SK-N-SH treated with all-trans-retinoic acid at 6 μM for 48 hours (cell line): Measurements from ENCODE around the gene C10orf143.
A peak's percentile ranks its signal among the peaks of the same experiment; 100 is the strongest.

Experiments used
- ATAC-seq: fragments of 200-7000 bp; cut with Tn5 transposase; 3 replicates; pipeline ENCODE4 v1.9.1; 2020; ENCODE audit warnings: mild to moderate bottlenecking, moderate library complexity
- BACH2 ChIP-seq: fragments of 250-450 bp; sonication (Bioruptor Pico); IDR thresholded peaks from 2 replicates; pipeline ENCODE4 v1.9.0; 2021; ENCODE audit warnings: mild to moderate bottlenecking, borderline replicate concordance
- CSDC2 ChIP-seq: fragments of 250-450 bp; sonication (Bioruptor Pico); IDR thresholded peaks from 2 replicates; pipeline ENCODE4 v1.5.0; 2020; ENCODE audit warnings: mild to moderate bottlenecking, moderate library complexity
- ESRRG ChIP-seq: fragments of 250-450 bp; sonication (Bioruptor Pico); IDR thresholded peaks from 2 replicates; pipeline ENCODE4 v1.6.1; 2021; ENCODE audit warnings: mild to moderate bottlenecking
- GLIS3 ChIP-seq: fragments of 250-450 bp; sonication (Bioruptor Pico); IDR thresholded peaks from 2 replicates; pipeline ENCODE4 v1.5.0; 2020; ENCODE audit warnings: mild to moderate bottlenecking, moderate library complexity
- ISL1 ChIP-seq: fragments of 250-450 bp; sonication (Bioruptor Pico); IDR thresholded peaks from 2 replicates; pipeline ENCODE4 v2.1.2; 2022; ENCODE audit warnings: mild to moderate bottlenecking, moderate library complexity
- OSR1 ChIP-seq: fragments of 250-450 bp; sonication (Bioruptor Pico); IDR thresholded peaks from 2 replicates; pipeline ENCODE4 v1.8.0; 2022; ENCODE audit warnings: moderate library complexity, mild to moderate bottlenecking, inconsistent platforms
- PPARA ChIP-seq: fragments of 250-450 bp; sonication (Bioruptor Pico); IDR thresholded peaks from 2 replicates; pipeline ENCODE4 v1.5.0; 2020; ENCODE audit warnings: mild to moderate bottlenecking, borderline replicate concordance
- RARB ChIP-seq: fragments of 250-450 bp; sonication (Bioruptor Pico); IDR thresholded peaks from 2 replicates; pipeline ENCODE4 v1.8.0; 2021; ENCODE audit warnings: mild to moderate bottlenecking, moderate library complexity
- SNAI2 ChIP-seq: fragments of 250-450 bp; sonication (Bioruptor Pico); IDR thresholded peaks from 2 replicates; pipeline ENCODE4 v1.5.0; 2020; ENCODE audit warnings: mild to moderate bottlenecking, moderate library complexity
- TCF4 ChIP-seq: fragments of 250-450 bp; sonication (Bioruptor Pico); IDR thresholded peaks from 2 replicates; pipeline ENCODE4 v1.8.0; 2021; ENCODE audit warnings: mild to moderate bottlenecking, moderate library complexity, borderline replicate concordance
- TOX ChIP-seq: fragments of 250-450 bp; sonication (Bioruptor Pico); IDR thresholded peaks from 2 replicates; pipeline ENCODE4 v1.8.0; 2021; ENCODE audit warnings: mild to moderate bottlenecking, moderate library complexity, borderline replicate concordance
- TSHZ2 ChIP-seq: fragments of 250-450 bp; sonication (Bioruptor Pico); IDR thresholded peaks from 2 replicates; pipeline ENCODE4 v1.5.0; 2020; ENCODE audit warnings: mild to moderate bottlenecking, moderate library complexity
- ZC3H10 ChIP-seq: fragments of 250-450 bp; sonication (Bioruptor Pico); IDR thresholded peaks from 2 replicates; pipeline ENCODE4 v1.5.1; 2021; ENCODE audit warnings: mild to moderate bottlenecking, moderate library complexity
- ZFP3 ChIP-seq: fragments of 250-450 bp; sonication (Bioruptor Pico); IDR thresholded peaks from 2 replicates; pipeline ENCODE4 v1.5.0; 2020; ENCODE audit warnings: mild to moderate bottlenecking, moderate library complexity
- ZFP30 ChIP-seq: fragments of 450-650 bp; formaldehyde crosslinking; IDR thresholded peaks from 2 replicates; pipeline ENCODE4 v1.5.0; 2022; ENCODE audit warnings: mild to moderate bottlenecking, moderate library complexity
- ZNF565 ChIP-seq: fragments of 450-650 bp; formaldehyde crosslinking; conservative IDR thresholded peaks from 2 replicates; pipeline ENCODE4 v1.5.0; 2020; ENCODE audit warnings: low read depth, mild to moderate bottlenecking, moderate library complexity
- ZNF70 ChIP-seq: fragments of 450-650 bp; formaldehyde crosslinking; IDR thresholded peaks from 2 replicates; pipeline ENCODE4 v1.5.0; 2020; ENCODE audit warnings: mild to moderate bottlenecking, moderate library complexity
- ZNF8 ChIP-seq: fragments of 450-650 bp; formaldehyde crosslinking; IDR thresholded peaks from 2 replicates; pipeline ENCODE4 v1.5.0; 2020; ENCODE audit warnings: mild to moderate bottlenecking, moderate library complexity
- TF ChIP-seq, protein P1 (sequence below): fragments of 250-450 bp; sonication (Bioruptor Pico); IDR thresholded peaks from 2 replicates; pipeline ENCODE4 v1.5.1; 2020; ENCODE audit warnings: low read depth, mild to moderate bottlenecking, moderate library complexity
- TF ChIP-seq, protein P2 (sequence below): fragments of 250-450 bp; sonication (Bioruptor Pico); IDR thresholded peaks from 2 replicates; pipeline ENCODE4 v1.5.1; 2021; ENCODE audit warnings: mild to moderate bottlenecking, moderate library complexity

Gene C10orf143

GRCh38 chr10:130073912-130074311 lies 36.7 kb downstream of the C10orf143 start:
- TF ChIP-seq PPARA (CRISPR knock-in tag) (no peak), ZC3H10 (CRISPR knock-in tag) (no peak), TOX (CRISPR knock-in tag) (no peak), ZFP3 (no peak), BACH2 (CRISPR knock-in tag) (no peak), ZNF8 (CRISPR knock-in tag) (no peak), OSR1 (CRISPR knock-in tag) (no peak), ZNF70 (no peak), CSDC2 (CRISPR knock-in tag) (no peak), SNAI2 (no peak), GLIS3 (CRISPR knock-in tag) (no peak), TSHZ2 (CRISPR knock-in tag) (no peak), ISL1 (no peak), ESRRG (CRISPR knock-in tag) (no peak)
- TF ChIP-seq, protein P1, sequence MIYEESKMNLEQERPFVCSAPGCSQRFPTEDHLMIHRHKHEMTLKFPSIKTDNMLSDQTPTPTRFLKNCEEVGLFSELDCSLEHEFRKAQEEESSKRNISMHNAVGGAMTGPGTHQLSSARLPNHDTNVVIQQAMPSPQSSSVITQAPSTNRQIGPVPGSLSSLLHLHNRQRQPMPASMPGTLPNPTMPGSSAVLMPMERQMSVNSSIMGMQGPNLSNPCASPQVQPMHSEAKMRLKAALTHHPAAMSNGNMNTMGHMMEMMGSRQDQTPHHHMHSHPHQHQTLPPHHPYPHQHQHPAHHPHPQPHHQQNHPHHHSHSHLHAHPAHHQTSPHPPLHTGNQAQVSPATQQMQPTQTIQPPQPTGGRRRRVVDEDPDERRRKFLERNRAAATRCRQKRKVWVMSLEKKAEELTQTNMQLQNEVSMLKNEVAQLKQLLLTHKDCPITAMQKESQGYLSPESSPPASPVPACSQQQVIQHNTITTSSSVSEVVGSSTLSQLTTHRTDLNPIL (CRISPR knock-in tag): no peak
- TF ChIP-seq, protein P2, sequence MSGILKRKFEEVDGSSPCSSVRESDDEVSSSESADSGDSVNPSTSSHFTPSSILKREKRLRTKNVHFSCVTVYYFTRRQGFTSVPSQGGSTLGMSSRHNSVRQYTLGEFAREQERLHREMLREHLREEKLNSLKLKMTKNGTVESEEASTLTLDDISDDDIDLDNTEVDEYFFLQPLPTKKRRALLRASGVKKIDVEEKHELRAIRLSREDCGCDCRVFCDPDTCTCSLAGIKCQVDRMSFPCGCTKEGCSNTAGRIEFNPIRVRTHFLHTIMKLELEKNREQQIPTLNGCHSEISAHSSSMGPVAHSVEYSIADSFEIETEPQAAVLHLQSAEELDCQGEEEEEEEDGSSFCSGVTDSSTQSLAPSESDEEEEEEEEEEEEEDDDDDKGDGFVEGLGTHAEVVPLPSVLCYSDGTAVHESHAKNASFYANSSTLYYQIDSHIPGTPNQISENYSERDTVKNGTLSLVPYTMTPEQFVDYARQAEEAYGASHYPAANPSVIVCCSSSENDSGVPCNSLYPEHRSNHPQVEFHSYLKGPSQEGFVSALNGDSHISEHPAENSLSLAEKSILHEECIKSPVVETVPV (CRISPR knock-in tag): no peak
- no peak for ATAC-seq

DNA sequence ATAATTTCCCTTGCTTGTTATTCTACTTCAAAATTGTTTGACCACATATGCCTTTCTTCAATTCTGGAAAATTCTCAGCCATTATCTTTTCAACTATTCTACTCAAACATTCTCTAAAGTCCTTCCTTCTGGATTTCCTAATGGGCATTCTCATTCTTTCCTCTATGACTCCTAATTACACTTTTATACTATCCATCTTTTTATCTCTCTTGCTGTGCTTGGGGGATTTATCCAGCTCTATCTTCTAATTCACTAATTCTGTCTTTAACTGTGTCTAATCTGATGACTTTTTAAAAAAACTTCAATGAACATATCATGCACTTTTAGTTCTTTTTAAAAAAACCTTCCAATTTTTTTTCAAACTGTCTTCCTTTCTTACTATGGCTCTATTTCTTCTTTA lies 38.4 kb downstream of the C10orf143 start:
- no peak for ATAC-seq
- TF ChIP-seq ZFP30 (CRISPR knock-in tag): peak; percentile 43; the same call in 1 of the 2 replicates
- TF ChIP-seq, protein P1 (CRISPR knock-in tag): no peak

GRCh38 chr10:130067893-130068292 lies 42.7 kb downstream of the C10orf143 start:
- ATAC-seq: no peak
- TF ChIP-seq TCF4 (CRISPR knock-in tag) (no peak), PPARA (CRISPR knock-in tag) (no peak), TSHZ2 (CRISPR knock-in tag) (no peak), ZC3H10 (CRISPR knock-in tag) (no peak), BACH2 (CRISPR knock-in tag) (no peak), CSDC2 (CRISPR knock-in tag) (no peak), ZFP3 (no peak), ZNF565 (CRISPR knock-in tag) (no peak)

DNA sequence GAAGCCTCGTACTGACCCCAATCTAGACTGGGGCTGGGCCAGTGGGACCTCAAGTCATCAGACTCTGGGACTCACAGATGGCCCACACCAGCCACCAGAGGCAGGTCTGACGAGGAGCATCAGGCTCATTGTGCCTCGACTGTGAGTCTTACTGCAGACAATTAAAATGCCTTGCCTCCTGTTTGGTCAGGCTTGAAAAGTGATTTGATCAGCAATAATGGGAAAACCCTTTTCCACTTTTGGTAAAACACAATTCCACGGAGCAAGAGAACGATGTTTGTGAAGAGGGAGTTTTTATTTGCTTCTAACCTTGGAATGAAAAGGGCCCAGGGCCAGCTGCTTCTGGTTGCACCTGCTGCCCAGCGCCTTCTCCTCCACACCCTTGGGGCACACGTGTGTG lies 43.9 kb downstream of the C10orf143 start:
- ATAC-seq: no peak
- TF ChIP-seq PPARA (CRISPR knock-in tag): no peak
- TF ChIP-seq RARB (CRISPR knock-in tag): no peak
- TF ChIP-seq ISL1: no peak
- TF ChIP-seq OSR1 (CRISPR knock-in tag): no peak
- TF ChIP-seq ZFP30 (CRISPR knock-in tag): no peak
- TF ChIP-seq, protein P1 (CRISPR knock-in tag): no peak
